K562 (cell line): ENCODE results near the gene P2RY13. TPM values are rescaled to one million over a fixed set of nuclear protein-coding genes. Genes with fewer than 3 reads are reported as not detected.

Experiments used
- ATAC-seq: fragments of 200-7000 bp; cut with Tn5 transposase; 3 replicates; pipeline ENCODE4 v1.9.1; 2020; ENCODE audit warnings: moderate library complexity
- BruUV-seq: library from RNA; stranded (reverse); fragments of 400-500 nt; replicated peaks from 2 replicates; lab custom pipeline; 2021; lab: Mats Ljungman, UMichigan
- CTCF ChIA-PET: fragments of 300-600 bp; formaldehyde crosslinking; extraction: SDS; loops from one replicate; lab custom pipeline; 2021; ENCODE audit warnings: low intra/inter-chr PET ratio; lab: Yijun Ruan, JAX
- POLR2A ChIA-PET: fragments of 300-600, 350-650 bp; sonication (Branson Sonifier 250); formaldehyde crosslinking; extraction: SDS; loops from one replicate; lab custom pipeline; 2021; ENCODE audit warnings: antibody characterized with exemption, inconsistent platforms; lab: Yijun Ruan, JAX
- DNase-seq, 4 experiments: peaks; one replicate each; pipeline versions ENCODE4 v3.0.0 to v3.0.0-alpha.2; 2011 to 2018; ENCODE audit warnings: low spot score in 3 of 4, mixed read lengths in 3 of 4; ENCODE audit errors: extremely low read depth in 1 of 4
- FAIRE-seq: peaks from 2 replicates; lab custom pipeline; 2011; peaks lifted over from hg19 to GRCh38; lab: Jason Lieb, UNC
- H2AFZ ChIP-seq: 2 replicates; pipeline ENCODE4 v1.6.0; 2011; ENCODE audit warnings: low read depth, low read length, control low read depth, inconsistent platforms
- H3K27ac ChIP-seq: fragments of 200-600 bp; 3 replicates; pipeline ENCODE4 v1.8.0; 2011; ENCODE audit warnings: low read depth, mild to moderate bottlenecking, control low read depth, inconsistent platforms, low read length, moderate library complexity, mixed read lengths; ENCODE audit errors: extremely low read depth
- H3K27me3 ChIP-seq, 2 experiments: fragments of 300-600 bp in 1 of 2; 2 replicates in 1 of 2; 3 replicates in 1 of 2; pipeline versions ENCODE4 v1.6.0 to v1.8.0; 2011; ENCODE audit warnings: inconsistent platforms in 2 of 2, low read length in 2 of 2, mild to moderate bottlenecking in 1 of 2, mixed read lengths in 1 of 2, moderate library complexity in 1 of 2; ENCODE audit not compliant: control insufficient read depth in 2 of 2, insufficient read depth in 2 of 2
- H3K36me3 ChIP-seq: fragments of 300-600 bp; 3 replicates; pipeline ENCODE4 v1.8.0; 2011; ENCODE audit warnings: mild to moderate bottlenecking, low read length, inconsistent platforms; ENCODE audit not compliant: control insufficient read depth, insufficient read depth
- H3K4me1 ChIP-seq, 2 experiments: fragments of 200-600 bp in 1 of 2; replicated peaks in 1 of 2; 2 replicates in 1 of 2; 3 replicates in 1 of 2; pipeline versions ENCODE4 v1.5.1 to v1.8.0; 2011; ENCODE audit warnings: inconsistent platforms in 2 of 2, low read length in 2 of 2, mild to moderate bottlenecking in 1 of 2, mixed read lengths in 1 of 2, moderate library complexity in 1 of 2; ENCODE audit not compliant: control insufficient read depth in 2 of 2, insufficient read depth in 2 of 2
- H3K4me2 ChIP-seq: 2 replicates; pipeline ENCODE4 v1.6.1; 2011; ENCODE audit warnings: low read length, control low read depth, inconsistent platforms, mixed read lengths; ENCODE audit not compliant: insufficient read depth
- H3K4me3 ChIP-seq: fragments of 200-600 bp; sonication (generic), shearing (Covaris generic); 2 replicates; pipeline ENCODE4 v1.5.1; 2016; ENCODE audit warnings: control low read depth, inconsistent platforms
- H3K79me2 ChIP-seq: fragments of 200-600 bp; 3 replicates; pipeline ENCODE4 v1.8.0; 2011; ENCODE audit warnings: low read length, inconsistent platforms; ENCODE audit not compliant: control insufficient read depth, insufficient read depth
- H3K9ac ChIP-seq, 2 experiments: 2 replicates each; pipeline versions ENCODE4 v1.6.0 to v1.6.1; 2011; ENCODE audit warnings: low read depth in 2 of 2, low read length in 2 of 2, control low read depth in 1 of 2, inconsistent platforms in 1 of 2, mild to moderate bottlenecking in 1 of 2, mixed read lengths in 1 of 2; ENCODE audit not compliant: insufficient read depth in 1 of 2
- H3K9me1 ChIP-seq: one replicate; pipeline ENCODE4 v1.6.0; 2011; ENCODE audit warnings: inconsistent platforms, mild to moderate bottlenecking, low read length, moderate library complexity; ENCODE audit not compliant: control insufficient read depth, insufficient read depth
- H3K9me3 ChIP-seq: replicated peaks from 2 replicates; pipeline ENCODE4 v1.5.1; 2011; ENCODE audit warnings: low read depth, low read length, inconsistent platforms; ENCODE audit not compliant: control insufficient read depth, insufficient read depth
- H4K20me1 ChIP-seq: replicated peaks from 2 replicates; pipeline ENCODE4 v1.6.1; 2011; ENCODE audit warnings: low read length, inconsistent platforms, mixed read lengths; ENCODE audit not compliant: control insufficient read depth, insufficient read depth
- DNMT1 ChIP-seq: fragments of 450-650 bp; IDR thresholded peaks from 2 replicates; pipeline ENCODE4 v1.6.1; 2016; ENCODE audit warnings: antibody characterized with exemption, mild to moderate bottlenecking
- IRF2 ChIP-seq: sonication (generic); formaldehyde crosslinking; IDR thresholded peaks from 2 replicates; pipeline ENCODE4 v1.8.1; 2022; ENCODE audit warnings: mild to moderate bottlenecking, missing genetic modification reagents
- LARP7 ChIP-seq: fragments of 450-650 bp; IDR thresholded peaks from 2 replicates; pipeline ENCODE4 v1.6.1; 2016
- MCM5 ChIP-seq: fragments of 450-650 bp; IDR thresholded peaks from 2 replicates; pipeline ENCODE4 v1.6.1; 2016; ENCODE audit warnings: low read depth
- PHF20 ChIP-seq: fragments of 450-650 bp; IDR thresholded peaks from 2 replicates; pipeline ENCODE4 v1.6.1; 2018; ENCODE audit not compliant: partially characterized antibody
- PML ChIP-seq: IDR thresholded peaks from 2 replicates; pipeline ENCODE4 v1.6.1; 2012; ENCODE audit warnings: low read length, inconsistent platforms
- RBM22 ChIP-seq: fragments of 200-400 bp; formaldehyde crosslinking; IDR thresholded peaks from 2 replicates; pipeline ENCODE4 v1.6.1; 2018; ENCODE audit warnings: low read length, low read depth; ENCODE audit not compliant: poor library complexity, severe bottlenecking
- SNIP1 ChIP-seq: fragments of 450-650 bp; IDR thresholded peaks from 2 replicates; pipeline ENCODE4 v1.7.1; 2017; ENCODE audit warnings: low read depth, mild to moderate bottlenecking
- ZNF224 ChIP-seq: sonication (generic); formaldehyde crosslinking; IDR thresholded peaks from 2 replicates; pipeline ENCODE4 v1.8.0; 2022; ENCODE audit warnings: mild to moderate bottlenecking, missing genetic modification reagents
- WGBS: fragments of 100-300 bp; shearing (Covaris generic); methylation state at CpG from one replicate; pipeline ENCODE4 v1.1.6; 2016; ENCODE audit warnings: low coverage, mixed read lengths; ENCODE audit not compliant: insufficient coverage; ENCODE audit errors: missing lambda C conversion rate; 5-methylcytosine and 5-hydroxymethylcytosine counted together
- in situ Hi-C: fragments of 300-500 bp; cut with MboI; formaldehyde crosslinking; loops from 4 replicates; pipeline ENCODE4 v1.15.0; 2018; ENCODE audit warnings: inconsistent platforms, mixed read lengths
- intact Hi-C: fragments of 100-400 bp; cut with micrococcal nuclease; formaldehyde crosslinking; loops from 2 replicates; pipeline ENCODE4 v1.14.2; 2022
- polyA plus RNA-seq, 8 experiments: library from polyadenylated mRNA; depleted of rRNA in 4 of 8; stranded (reverse) in 5 of 8; unstranded in 3 of 8; fragments of >200 nt; fragmentation: Nextera tagmentation in 2 of 8; fragmentation: Illumina TruSeq in 1 of 8; extraction: Ambion mirVana in 2 of 8; extraction: Trizol in 1 of 8; gene quantifications; 2 replicates each; pipeline versions ENCODE4 v1.2.1 to v1.2.3, GENCODE V29; 2011 to 2014; ENCODE audit warnings: inconsistent platforms in 1 of 8, missing spikeins in 1 of 8
- total RNA-seq, 7 experiments: library from RNA; depleted of rRNA in 6 of 7; stranded (reverse); fragments of >200 nt in 6 of 7; fragmentation: Illumina TruSeq in 2 of 7; extraction: Trizol in 2 of 7; gene quantifications; 2 replicates each; pipeline versions ENCODE4 v1.2.1 to v1.2.3, GENCODE V29; 2011 to 2021; ENCODE audit warnings: low replicate concordance in 1 of 7
- TF ChIP-seq, protein P1 (sequence below): fragments of 250-450 bp; sonication (Bioruptor Pico); IDR thresholded peaks from 2 replicates; pipeline ENCODE4 v1.5.0; 2021

The P2RY13 gene
- total and polyA plus RNA-seq, 9 of the 15 experiments (the other 6 are each of a cell fraction or from before 2014, with no cell fraction given), result not detected

- ATAC-seq (no peak), DNase-seq (no peak), FAIRE-seq (no peak)
- Histone ChIP-seq H3K9me3 (no peaks in the 10 kb centered on the region), H3K27ac (no peak overlapping the region), H3K27me3 (peaks cover 7 to 12% of the 10 kb centered on the region in 2 experiments; a peak in 2 of 5 replicates), H2AFZ (no peak overlapping the region), H3K79me2 (no peaks in the 10 kb centered on the region), H3K9me1 (no peaks in the 10 kb centered on the region), H3K4me2 (no peak overlapping the region), H3K36me3 (no peaks in the 10 kb centered on the region), H3K4me3 (no peak overlapping the region), H3K4me1 (no peaks in the 10 kb centered on the region; a peak in 1 of 5 replicates), H3K9ac (no peak overlapping the region), H4K20me1 (no peaks in the 10 kb centered on the region)
- 0% methylated on average over 3 of the region's 3 CpGs for WGBS
- intact Hi-C loops (no loop called here), in situ Hi-C loops (loop anchor here (10.0 kb wide), 1 partner anchor 125 kb away; no protein-coding TSS in a partner anchor)
- POLR2A ChIA-PET, result no interaction called here
- no TSS peak for BruUV-seq
- TF ChIP-seq, protein P1, sequence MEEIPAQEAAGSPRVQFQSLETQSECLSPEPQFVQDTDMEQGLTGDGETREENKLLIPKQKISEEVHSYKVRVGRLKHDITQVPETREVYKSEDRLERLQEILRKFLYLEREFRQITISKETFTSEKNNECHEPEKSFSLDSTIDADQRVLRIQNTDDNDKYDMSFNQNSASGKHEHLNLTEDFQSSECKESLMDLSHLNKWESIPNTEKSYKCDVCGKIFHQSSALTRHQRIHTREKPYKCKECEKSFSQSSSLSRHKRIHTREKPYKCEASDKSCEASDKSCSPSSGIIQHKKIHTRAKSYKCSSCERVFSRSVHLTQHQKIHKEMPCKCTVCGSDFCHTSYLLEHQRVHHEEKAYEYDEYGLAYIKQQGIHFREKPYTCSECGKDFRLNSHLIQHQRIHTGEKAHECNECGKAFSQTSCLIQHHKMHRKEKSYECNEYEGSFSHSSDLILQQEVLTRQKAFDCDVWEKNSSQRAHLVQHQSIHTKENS (CRISPR knock-in tag), result no peak
- TF ChIP-seq IRF2 (CRISPR knock-in tag) (no peak), DNMT1 (no peak), MCM5 (no peak), RBM22 (no peak), PHF20 (no peak), ZNF224 (CRISPR knock-in tag) (no peak), LARP7 (no peak), PML (no peak), SNIP1 (no peak)
- CTCF ChIA-PET, result no interaction called here
These were observed 39.9 kb downstream of the P2RY13 start for GRCh38 chr3:151289445-151289844.
